GM21717 (cell line): Measurements from ENCODE around the gene HOXD13.

Source experiments
- ATAC-seq: cut with Tn5 transposase; IDR thresholded peaks from one replicate; pipeline ENCODE4 v1.9.1; 2021; ENCODE audit warnings: mild to moderate bottlenecking, moderate library complexity; ENCODE audit not compliant: unreplicated experiment

Gene HOXD13

GRCh38 chr2:176092270-176093144, at the start of gene HOXD13:
TSS of gene HOXD13 (plus strand) at chr2:176092721. CDS start at chr2:176092891, 170 bp downstream.
- ATAC-seq, result no peak

GRCh38 chr2:176056406-176056805, 36.1 kb upstream of the HOXD13 start:
- no peak for ATAC-seq

DNA sequence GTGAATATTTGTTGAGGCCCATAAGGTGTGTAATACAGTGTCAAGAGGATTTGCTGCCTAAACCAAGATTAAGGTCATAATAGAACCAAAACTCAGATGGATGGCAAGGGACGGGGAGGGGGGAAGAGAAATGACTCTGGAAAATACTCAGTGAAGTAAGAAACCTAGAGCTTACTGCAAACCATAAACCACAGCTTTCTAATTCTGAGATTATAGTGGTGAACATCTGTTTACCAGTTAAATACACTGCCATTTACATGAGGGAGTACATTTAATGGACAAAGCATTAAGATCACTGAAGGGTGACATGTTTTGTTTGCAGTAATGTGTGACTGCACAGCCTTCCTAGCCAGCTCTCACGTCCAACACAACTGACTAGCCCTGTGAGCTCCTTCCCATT, 28.6 kb upstream of the HOXD13 start:
- no peak for ATAC-seq

DNA sequence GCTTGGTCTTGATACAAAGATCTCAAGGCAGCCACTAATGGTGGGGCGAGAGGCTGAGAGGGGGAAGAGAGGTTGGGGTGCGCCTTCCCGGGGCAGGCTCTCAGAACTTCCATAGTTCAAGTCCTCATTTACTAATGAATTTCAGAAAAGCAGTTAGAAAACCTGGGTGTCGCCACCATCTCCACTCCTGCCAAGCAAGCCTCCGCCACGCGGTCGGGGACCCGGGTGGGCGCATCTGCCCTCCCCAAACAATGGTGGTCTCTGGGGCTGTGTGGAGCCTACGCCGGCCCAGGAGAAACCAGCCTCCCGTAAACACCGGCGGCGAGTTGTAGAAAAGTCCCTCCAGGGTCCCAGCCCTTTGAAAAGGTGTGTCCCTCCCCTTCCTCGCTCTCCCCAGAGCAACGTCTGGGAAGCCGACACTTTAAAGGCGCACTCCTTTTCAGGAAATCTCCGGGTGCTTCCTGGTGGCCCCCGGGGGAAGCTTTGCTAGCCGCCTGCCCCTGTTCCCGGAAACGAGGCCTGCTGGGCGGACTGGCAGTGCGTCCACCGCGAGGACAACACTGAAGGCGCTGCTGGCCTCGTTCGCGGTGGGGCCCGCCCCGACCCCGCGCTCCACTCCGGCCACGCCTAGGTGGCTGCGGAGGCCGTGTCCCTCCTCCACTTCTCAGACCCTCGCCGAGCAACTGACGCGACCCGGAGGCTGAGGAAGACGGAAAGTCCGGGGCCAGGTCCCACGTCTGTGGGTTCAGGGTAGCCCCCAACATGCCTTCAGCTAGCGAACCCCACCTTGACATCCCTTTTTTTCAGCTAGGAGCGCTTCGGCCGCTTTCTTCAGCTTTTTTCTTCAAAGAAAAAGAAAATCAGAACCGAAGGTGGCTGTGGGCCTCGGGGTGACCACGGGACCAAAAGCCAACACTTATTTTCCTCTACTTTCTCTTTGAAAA, 25.6 kb upstream of the HOXD13 start:
- ATAC-seq, result no peak

DNA sequence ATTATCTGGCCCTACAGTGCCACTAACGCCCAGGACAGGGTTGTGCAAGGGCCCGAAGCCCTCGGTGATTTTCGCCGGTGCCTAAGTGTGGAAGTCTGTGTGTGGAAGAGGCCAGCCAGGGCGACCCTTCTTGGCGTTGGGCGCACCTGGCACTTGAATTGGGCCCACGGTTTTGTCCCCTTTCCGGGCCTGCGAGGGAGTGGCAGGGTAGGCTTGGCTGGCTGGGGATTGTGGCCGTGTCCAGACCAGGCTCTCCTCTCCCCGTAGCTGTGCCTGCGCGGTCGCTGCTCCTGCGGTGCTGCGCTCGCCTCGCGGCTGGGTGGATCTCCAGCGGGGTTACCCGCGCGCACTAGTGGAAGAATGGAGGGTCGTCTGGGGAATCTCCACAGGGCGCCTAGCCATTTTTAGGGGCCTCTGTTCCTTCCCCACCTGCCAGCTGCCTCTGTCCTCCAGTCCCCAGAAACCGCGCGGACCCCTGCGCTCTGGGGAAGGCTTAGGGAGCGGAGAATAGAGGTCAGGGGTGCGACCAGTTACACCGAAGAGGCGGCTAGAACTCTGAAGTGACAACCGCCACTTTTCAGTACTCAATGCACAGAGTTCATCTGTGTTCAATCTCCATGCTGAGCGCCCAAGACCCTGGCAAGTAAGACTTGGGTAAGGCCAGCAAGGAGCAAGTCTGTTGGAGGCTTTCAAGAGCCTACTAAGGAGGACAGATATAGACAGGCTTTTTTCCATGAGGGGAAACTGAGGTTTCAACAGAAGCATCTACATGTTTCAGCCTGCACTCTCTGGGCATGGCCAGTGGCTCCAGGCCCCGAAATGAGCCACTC, 24.7 kb upstream of the HOXD13 start:
- no peak for ATAC-seq

DNA sequence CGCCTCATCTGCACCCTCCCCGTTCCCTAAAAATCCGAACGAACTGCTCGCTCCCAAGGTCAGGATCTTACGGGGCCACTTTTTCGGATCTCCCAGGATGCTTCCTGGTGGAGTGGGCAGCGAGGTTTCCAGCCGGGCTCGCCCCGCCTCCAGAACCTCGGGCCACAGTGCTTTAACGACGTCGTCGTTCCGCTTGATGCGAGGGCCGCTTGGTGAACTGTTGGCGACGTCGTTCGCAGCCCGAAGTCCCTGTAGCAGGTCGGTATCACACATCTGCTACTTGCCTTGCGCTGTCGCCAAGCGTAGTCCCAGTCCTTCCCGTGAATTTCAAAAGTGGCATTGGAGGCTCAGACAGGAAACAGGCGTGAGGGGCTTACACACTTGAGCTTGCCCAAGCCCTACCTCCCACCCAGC, 24.1 kb upstream of the HOXD13 start:
- ATAC-seq, result no peak

DNA sequence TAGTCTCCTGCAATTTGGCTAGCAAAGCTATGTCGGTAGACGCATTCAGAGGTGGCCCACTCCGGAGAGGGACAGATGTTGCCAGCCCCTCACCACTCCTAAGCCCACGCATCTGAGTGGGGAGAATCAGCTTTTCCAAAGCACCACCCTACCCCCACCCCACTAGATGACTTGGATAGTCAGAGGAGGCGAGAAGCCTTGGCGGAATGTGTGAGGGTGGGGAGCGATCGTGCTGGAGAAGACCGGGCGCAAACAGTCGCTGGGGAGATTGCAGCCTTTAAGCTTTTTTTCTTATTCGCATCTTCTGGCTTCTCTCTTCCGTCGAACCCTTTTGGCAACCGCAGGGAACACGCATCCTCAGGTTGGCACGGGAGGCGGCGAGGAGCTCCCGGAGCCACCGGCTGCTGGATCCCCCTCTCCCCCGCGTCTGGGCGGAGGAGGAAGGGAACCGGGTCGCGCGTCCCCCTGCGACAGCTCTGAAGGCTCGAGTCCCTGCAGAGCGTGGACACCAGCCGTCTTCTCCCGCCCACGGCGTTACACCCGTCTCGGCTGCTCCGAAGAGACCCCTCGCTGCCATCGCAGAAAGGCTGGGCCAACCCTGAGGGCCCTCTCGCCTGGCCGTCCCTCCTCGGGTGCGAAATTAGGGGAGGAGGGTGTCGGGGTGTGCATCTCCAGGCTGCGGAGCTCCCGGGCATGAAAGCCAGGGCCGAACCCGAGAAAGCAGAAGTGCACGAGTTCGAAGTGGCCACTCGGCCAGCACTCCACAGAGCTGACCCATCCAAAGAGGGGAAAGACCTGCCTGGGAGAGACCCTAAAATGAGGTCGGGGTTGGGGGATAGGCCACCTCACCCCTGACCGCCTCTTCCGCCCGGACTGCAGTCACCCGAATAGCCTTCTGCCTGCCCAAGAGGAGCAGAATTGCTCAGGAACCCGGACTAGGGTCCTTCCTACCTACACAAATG, 20.9 kb upstream of the HOXD13 start:
- no peak for ATAC-seq

GRCh38 chr2:176072292-176072669, 20.2 kb upstream of the HOXD13 start:
- no peak for ATAC-seq

- no peak for ATAC-seq
These were observed 19.3 kb upstream of the HOXD13 start for GRCh38 chr2:176072951-176073904.

- ATAC-seq, result no peak
These were observed 17.5 kb upstream of the HOXD13 start for GRCh38 chr2:176074919-176075425.

DNA sequence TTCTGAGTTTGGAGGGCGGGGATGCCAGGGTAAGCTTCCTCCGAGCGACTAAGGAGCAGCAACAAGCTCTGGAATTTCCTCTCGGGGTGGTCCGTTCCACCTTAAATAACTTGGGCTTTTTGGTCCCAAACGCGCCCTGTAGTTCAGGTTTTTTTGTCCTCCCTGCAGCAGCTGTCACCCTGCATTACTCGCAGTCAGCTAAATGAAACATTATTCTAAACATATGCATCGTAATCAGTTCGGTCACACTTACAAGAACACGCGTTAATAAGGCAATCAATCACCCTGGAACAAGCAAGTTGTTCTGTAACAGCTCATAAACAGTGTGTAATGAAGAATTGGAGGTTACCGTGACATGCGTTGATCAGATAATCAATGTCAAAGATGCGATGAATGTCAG, 17.0 kb upstream of the HOXD13 start:
- no peak for ATAC-seq

DNA sequence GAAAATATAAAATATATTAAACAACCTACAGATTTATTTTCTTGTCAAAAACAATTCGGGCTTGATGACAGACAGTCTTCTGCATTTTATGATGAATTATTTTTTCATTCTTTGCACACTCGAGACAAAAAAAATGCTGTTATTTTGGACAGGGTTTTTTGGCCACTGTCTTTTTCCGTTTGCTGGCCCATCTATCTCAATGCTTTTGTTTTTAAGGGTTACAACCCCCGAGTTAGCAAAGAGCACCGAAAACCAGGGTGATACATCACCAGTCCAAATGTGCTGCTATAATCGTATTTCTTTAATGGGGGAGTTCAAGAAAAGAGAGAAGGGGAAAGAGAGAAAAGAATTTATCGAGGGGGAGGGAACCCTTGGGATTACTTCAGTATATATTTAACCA, 16.5 kb upstream of the HOXD13 start:
- no peak for ATAC-seq

- no peak for ATAC-seq
These were observed 15.7 kb upstream of the HOXD13 start for GRCh38 chr2:176076796-176077195.

DNA sequence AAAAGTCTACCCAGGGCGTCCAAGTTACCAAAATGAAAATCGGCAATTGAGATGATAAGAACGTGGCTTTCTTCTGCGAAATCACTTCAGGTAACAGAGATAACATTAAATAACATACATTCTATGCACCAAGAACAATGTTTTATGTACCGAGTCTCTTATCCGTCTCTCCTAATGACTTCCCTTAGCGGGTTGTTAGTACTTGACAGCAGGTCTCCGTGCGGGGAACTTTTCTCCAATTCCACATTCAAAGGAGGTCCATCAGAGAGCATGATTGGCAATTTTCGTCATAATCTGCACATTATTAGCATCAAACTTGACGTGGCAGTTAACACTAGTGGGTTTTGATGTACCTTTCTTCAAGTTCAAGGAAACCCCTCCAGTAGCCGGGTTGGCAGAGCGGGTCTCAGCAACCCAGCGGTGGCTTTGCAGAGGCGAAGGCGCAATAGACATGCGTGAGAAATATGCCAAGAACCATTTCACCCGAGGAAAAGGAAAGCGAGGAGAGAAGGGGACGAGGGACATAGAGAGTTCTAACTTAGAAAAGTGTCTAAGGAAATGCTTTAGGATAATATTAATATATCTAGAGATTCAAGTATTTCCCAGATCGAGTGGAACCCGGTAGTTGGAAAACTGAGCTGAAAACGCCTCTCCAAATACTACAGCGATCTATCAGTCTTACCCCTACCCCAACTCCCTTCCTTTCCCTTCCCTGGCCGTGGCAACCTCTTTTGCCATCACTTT, 13.8 kb upstream of the HOXD13 start:
- ATAC-seq, result no peak

DNA sequence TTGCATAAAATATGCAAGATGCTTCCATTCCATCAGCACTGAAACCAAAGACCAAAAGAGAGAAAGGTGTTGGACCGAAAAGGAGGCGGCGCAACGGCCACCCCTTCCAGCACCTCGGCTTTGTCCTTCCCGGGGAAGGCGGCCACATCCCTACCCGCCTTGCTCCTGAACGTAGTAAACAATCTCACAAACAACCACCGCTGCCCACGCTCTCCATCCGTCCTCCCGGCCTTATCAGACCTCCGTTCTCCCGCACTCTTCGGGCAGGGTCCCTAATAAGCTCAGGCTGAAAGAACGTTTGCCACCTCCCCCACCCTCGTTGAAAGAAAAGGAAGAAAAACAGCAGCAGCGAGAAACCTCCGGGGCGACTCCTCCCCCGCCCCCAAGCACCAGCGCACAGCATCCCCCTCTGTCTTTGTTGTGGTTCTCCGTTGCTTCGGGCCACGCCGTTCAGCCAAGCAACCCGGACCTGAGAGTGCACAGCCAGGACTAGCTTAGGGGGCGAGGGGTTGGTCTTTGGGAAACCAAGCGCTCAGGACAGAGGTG, 13.2 kb upstream of the HOXD13 start:
- no peak for ATAC-seq

GRCh38 chr2:176079831-176080539, 12.5 kb upstream of the HOXD13 start:
- ATAC-seq, result no peak
